HEK293 (cell line): ENCODE measurements around the gene ARHGAP22.

Experiments used
- CTCF ChIA-PET: fragments of 350-600 bp; formaldehyde crosslinking; extraction: SDS; loops from one replicate; lab custom pipeline; 2021; ENCODE audit warnings: antibody characterized with exemption; lab: Yijun Ruan, JAX
- POLR2A ChIA-PET: fragments of 300-600 bp; formaldehyde crosslinking; extraction: SDS; loops from one replicate; lab custom pipeline; 2020; ENCODE audit warnings: antibody characterized with exemption, inconsistent platforms; lab: Yijun Ruan, JAX
- H3K27ac ChIP-seq: fragments of 200-500 bp; sonication (Bioruptor generic); 2 replicates; pipeline ENCODE4 v1.5.1; 2014; ENCODE audit warnings: low read depth, low read length, control low read depth, inconsistent platforms; ENCODE audit errors: extremely low read depth
- H3K36me3 ChIP-seq, 2 experiments: fragments of 200-500 bp in 1 of 2; sonication (Bioruptor generic) in 1 of 2; 1 replicate in 1 of 2; 2 replicates in 1 of 2; pipeline ENCODE4 v1.5.1; 2014 to 2017; ENCODE audit warnings: inconsistent platforms in 2 of 2, low read length in 2 of 2; ENCODE audit not compliant: control insufficient read depth in 2 of 2, insufficient read depth in 1 of 2
- H3K4me1 ChIP-seq: fragments of 200-500 bp; sonication (Bioruptor generic); 2 replicates; pipeline ENCODE4 v1.5.1; 2014; ENCODE audit warnings: mild to moderate bottlenecking, low read length, inconsistent platforms; ENCODE audit not compliant: control insufficient read depth, insufficient read depth
- H3K4me3 ChIP-seq: 2 replicates; pipeline ENCODE4 v1.5.1; 2011; ENCODE audit warnings: low read depth, mild to moderate bottlenecking, control low read depth, low read length, moderate library complexity
- H3K9me3 ChIP-seq: fragments of 200-500 bp; sonication (Bioruptor generic); 2 replicates; pipeline ENCODE4 v1.5.1; 2014; ENCODE audit warnings: low read depth, low read length, inconsistent platforms; ENCODE audit not compliant: control insufficient read depth, insufficient read depth
- EGR2 ChIP-seq: fragments of 450-650 bp; formaldehyde crosslinking; IDR thresholded peaks from 2 replicates; pipeline ENCODE4 v1.5.1; 2016; ENCODE audit warnings: low read depth, missing biosample characterization, missing genetic modification characterization
- GLI4 ChIP-seq: fragments of 450-650 bp; formaldehyde crosslinking; IDR thresholded peaks from 2 replicates; pipeline ENCODE4 v1.5.1; 2016; ENCODE audit warnings: missing biosample characterization, missing genetic modification characterization
- WT1 ChIP-seq: fragments of 450-650 bp; formaldehyde crosslinking; IDR thresholded peaks from 2 replicates; pipeline ENCODE4 v1.5.1; 2016; ENCODE audit warnings: missing biosample characterization, missing genetic modification characterization
- ZBTB21 ChIP-seq: fragments of 450-650 bp; formaldehyde crosslinking; IDR thresholded peaks from 2 replicates; pipeline ENCODE4 v1.5.1; 2017; ENCODE audit warnings: missing biosample characterization, missing genetic modification characterization
- ZIC2 ChIP-seq: fragments of 450-650 bp; formaldehyde crosslinking; IDR thresholded peaks from 2 replicates; pipeline ENCODE4 v1.5.1; 2016; ENCODE audit warnings: missing biosample characterization, missing genetic modification characterization
- ZNF121 ChIP-seq: fragments of 450-650 bp; formaldehyde crosslinking; IDR thresholded peaks from 2 replicates; pipeline ENCODE4 v1.5.1; 2016; ENCODE audit warnings: missing biosample characterization, missing genetic modification characterization
- ZNF174 ChIP-seq: fragments of 450-650 bp; formaldehyde crosslinking; IDR thresholded peaks from 2 replicates; pipeline ENCODE4 v1.5.0; 2017; ENCODE audit warnings: missing biosample characterization, mild to moderate bottlenecking, missing genetic modification characterization
- ZNF23 ChIP-seq: fragments of 450-650 bp; formaldehyde crosslinking; IDR thresholded peaks from 2 replicates; pipeline ENCODE4 v1.5.1; 2016; ENCODE audit warnings: missing biosample characterization, missing genetic modification characterization, borderline replicate concordance
- ZNF248 ChIP-seq: fragments of 450-650 bp; formaldehyde crosslinking; IDR thresholded peaks from 2 replicates; pipeline ENCODE4 v1.5.1; 2017; ENCODE audit warnings: missing biosample characterization, missing genetic modification characterization
- ZNF324 ChIP-seq: fragments of 450-650 bp; formaldehyde crosslinking; IDR thresholded peaks from 2 replicates; pipeline ENCODE4 v1.5.1; 2016; ENCODE audit warnings: missing biosample characterization, missing genetic modification characterization
- ZNF341 ChIP-seq: fragments of 450-650 bp; formaldehyde crosslinking; IDR thresholded peaks from 2 replicates; pipeline ENCODE4; 2016; ENCODE audit warnings: low read depth, missing biosample characterization, missing genetic modification characterization
- ZNF48 ChIP-seq: fragments of 450-650 bp; formaldehyde crosslinking; IDR thresholded peaks from 2 replicates; pipeline ENCODE4 v1.5.1; 2016; ENCODE audit warnings: missing biosample characterization, missing genetic modification characterization
- ZNF544 ChIP-seq: fragments of 450-650 bp; formaldehyde crosslinking; IDR thresholded peaks from 2 replicates; pipeline ENCODE4 v1.5.0; 2017; ENCODE audit warnings: missing biosample characterization, missing genetic modification characterization
- ZNF76 ChIP-seq: fragments of 450-650 bp; formaldehyde crosslinking; IDR thresholded peaks from 2 replicates; pipeline ENCODE4; 2016; ENCODE audit warnings: low read depth, missing biosample characterization, missing genetic modification characterization, borderline replicate concordance
- ZNF792 ChIP-seq: fragments of 450-650 bp; formaldehyde crosslinking; IDR thresholded peaks from 2 replicates; pipeline ENCODE4 v1.5.1; 2016; ENCODE audit warnings: missing biosample characterization, missing genetic modification characterization
- ZNF837 ChIP-seq: fragments of 450-650 bp; formaldehyde crosslinking; IDR thresholded peaks from 2 replicates; pipeline ENCODE4 v1.5.1; 2016; ENCODE audit warnings: missing biosample characterization, missing genetic modification characterization
- TF ChIP-seq, protein P1 (sequence below): fragments of 450-650 bp; formaldehyde crosslinking; IDR thresholded peaks from 2 replicates; pipeline ENCODE4 v1.5.1; 2016; ENCODE audit warnings: missing biosample characterization, missing genetic modification characterization
- TF ChIP-seq, protein P2 (sequence below): fragments of 450-650 bp; formaldehyde crosslinking; IDR thresholded peaks from 2 replicates; pipeline ENCODE4 v1.5.1; 2017; ENCODE audit warnings: missing biosample characterization, missing genetic modification characterization
- TF ChIP-seq, protein P3 (sequence below): fragments of 450-650 bp; formaldehyde crosslinking; IDR thresholded peaks from 2 replicates; pipeline ENCODE4 v1.5.1; 2016; ENCODE audit warnings: missing biosample characterization, missing genetic modification characterization

ARHGAP22 gene

DNA sequence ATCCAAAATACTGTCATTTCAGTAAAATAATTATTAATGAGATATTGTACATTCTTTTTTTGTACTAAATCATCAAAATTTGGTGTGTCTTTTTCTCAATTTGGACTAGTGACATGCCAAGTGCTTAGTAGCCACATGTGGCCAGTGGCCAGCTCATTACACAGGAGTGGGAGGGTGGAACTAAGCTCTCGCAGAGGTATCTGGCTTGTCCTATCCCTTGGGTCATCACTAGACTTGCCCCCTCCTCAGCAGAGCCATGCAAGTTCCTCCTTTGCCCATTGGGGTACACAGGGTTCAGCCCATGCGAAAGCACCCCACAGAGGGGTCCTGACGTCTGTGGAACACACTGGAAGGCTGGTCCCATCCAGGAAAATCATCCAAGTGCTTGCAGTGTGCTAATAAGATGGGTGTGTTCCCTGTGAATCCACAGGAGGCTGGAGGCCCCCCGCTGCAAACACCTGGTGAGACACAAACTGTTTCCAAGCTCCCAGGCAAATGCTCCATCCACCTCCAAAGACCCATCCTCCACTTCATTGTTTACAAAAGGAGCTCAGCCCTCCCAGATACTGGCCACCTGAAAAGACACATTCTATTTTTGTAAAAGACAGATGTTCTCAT lies 1.3 kb downstream of the ARHGAP22 start (continued):
- TF ChIP-seq ZNF174 (tag by site-specific recombination) (no peak), EGR2 (tag by site-specific recombination) (no peak)
- TF ChIP-seq, all 188 proteins: peak for 2

DNA sequence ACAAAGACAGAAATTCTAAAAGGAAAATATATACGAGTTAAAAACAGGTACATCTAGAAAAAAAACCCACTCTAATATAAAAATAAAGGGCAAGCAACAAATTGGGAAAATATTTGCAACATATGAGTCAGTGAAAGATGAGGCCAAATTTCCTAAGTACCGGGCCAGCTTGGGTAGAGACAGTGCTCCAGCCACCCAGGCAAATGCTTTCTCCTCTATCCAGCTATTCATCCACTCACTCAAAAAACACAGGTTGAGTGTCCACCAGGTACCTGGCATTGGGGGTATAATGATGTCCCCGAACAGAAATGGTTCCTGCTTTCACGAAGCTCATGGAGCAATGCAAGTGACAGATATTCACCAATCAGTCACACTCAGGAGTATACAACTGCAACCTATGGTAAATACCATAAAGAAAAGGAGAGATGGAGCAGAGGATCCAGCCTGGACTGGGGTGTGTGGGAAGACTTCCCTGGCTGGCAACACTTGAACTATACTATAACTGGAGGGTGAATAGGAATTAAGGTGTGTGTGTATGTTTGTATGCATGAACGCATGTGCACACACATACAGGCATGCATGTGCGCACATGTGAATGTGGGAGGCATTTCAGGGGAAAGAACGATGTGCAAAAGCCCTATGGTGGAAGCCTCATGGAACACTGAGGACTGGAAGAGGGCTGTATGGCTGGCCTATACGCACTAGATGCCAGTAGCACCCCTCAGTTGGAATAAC lies 2.3 kb downstream of the ARHGAP22 start:
- ChIA-PET CTCF (interaction anchor here (0.6 to 2.4 kb wide), 3 partner anchors 13 to 556 kb away, joined by 3 to 10 read pairs (median 3); no protein-coding TSS in a partner anchor), POLR2A (no interaction called here)
- Histone ChIP-seq H3K27ac (no peak overlapping the region), H3K4me1 (no peaks in the 10 kb centered on the region), H3K9me3 (no peaks in the 10 kb centered on the region), H3K36me3 (no peaks in the 10 kb centered on the region), H3K4me3 (no peak overlapping the region)
- no peak for TF ChIP-seq ZNF48 (tag by site-specific recombination)
- no peak for TF ChIP-seq ZIC2 (tag by site-specific recombination)
- TF ChIP-seq, protein P1, sequence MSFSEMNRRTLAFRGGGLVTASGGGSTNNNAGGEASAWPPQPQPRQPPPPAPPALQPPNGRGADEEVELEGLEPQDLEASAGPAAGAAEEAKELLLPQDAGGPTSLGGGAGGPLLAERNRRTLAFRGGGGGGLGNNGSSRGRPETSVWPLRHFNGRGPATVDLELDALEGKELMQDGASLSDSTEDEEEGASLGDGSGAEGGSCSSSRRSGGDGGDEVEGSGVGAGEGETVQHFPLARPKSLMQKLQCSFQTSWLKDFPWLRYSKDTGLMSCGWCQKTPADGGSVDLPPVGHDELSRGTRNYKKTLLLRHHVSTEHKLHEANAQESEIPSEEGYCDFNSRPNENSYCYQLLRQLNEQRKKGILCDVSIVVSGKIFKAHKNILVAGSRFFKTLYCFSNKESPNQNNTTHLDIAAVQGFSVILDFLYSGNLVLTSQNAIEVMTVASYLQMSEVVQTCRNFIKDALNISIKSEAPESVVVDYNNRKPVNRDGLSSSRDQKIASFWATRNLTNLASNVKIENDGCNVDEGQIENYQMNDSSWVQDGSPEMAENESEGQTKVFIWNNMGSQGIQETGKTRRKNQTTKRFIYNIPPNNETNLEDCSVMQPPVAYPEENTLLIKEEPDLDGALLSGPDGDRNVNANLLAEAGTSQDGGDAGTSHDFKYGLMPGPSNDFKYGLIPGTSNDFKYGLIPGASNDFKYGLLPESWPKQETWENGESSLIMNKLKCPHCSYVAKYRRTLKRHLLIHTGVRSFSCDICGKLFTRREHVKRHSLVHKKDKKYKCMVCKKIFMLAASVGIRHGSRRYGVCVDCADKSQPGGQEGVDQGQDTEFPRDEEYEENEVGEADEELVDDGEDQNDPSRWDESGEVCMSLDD (tag by site-specific recombination) = no peak
- TF ChIP-seq WT1 (tag by site-specific recombination) = no peak
- TF ChIP-seq ZNF544 (tag by site-specific recombination) = no peak
- TF ChIP-seq, protein P2, sequence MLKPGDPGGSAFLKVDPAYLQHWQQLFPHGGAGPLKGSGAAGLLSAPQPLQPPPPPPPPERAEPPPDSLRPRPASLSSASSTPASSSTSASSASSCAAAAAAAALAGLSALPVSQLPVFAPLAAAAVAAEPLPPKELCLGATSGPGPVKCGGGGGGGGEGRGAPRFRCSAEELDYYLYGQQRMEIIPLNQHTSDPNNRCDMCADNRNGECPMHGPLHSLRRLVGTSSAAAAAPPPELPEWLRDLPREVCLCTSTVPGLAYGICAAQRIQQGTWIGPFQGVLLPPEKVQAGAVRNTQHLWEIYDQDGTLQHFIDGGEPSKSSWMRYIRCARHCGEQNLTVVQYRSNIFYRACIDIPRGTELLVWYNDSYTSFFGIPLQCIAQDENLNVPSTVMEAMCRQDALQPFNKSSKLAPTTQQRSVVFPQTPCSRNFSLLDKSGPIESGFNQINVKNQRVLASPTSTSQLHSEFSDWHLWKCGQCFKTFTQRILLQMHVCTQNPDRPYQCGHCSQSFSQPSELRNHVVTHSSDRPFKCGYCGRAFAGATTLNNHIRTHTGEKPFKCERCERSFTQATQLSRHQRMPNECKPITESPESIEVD (tag by site-specific recombination) = no peak
- no peak for TF ChIP-seq ZNF76 (tag by site-specific recombination)
- no peak for TF ChIP-seq ZNF23
- no peak for TF ChIP-seq ZBTB21 (tag by site-specific recombination)
- no peak for TF ChIP-seq ZNF324 (tag by site-specific recombination)
- TF ChIP-seq ZNF248 = no peak
- TF ChIP-seq ZNF837 (tag by site-specific recombination) = no peak
- TF ChIP-seq ZNF341 (tag by site-specific recombination) = no peak
- TF ChIP-seq, protein P3, sequence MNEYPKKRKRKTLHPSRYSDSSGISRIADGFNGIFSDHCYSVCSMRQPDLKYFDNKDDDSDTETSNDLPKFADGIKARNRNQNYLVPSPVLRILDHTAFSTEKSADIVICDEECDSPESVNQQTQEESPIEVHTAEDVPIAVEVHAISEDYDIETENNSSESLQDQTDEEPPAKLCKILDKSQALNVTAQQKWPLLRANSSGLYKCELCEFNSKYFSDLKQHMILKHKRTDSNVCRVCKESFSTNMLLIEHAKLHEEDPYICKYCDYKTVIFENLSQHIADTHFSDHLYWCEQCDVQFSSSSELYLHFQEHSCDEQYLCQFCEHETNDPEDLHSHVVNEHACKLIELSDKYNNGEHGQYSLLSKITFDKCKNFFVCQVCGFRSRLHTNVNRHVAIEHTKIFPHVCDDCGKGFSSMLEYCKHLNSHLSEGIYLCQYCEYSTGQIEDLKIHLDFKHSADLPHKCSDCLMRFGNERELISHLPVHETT (tag by site-specific recombination) = no peak
- TF ChIP-seq ZNF121 = no peak
- no peak for TF ChIP-seq ZNF792 (tag by site-specific recombination)
- no peak for TF ChIP-seq GLI4
